Activated CD4-positive, alpha-beta memory T cell treated with anti-CD3 and anti-CD28 coated beads, Interleukin-2, amount 10 ng/mL, durations not matched to agents 7 days and 5 days (primary cell): ENCODE measurements around the gene CBFA2T3. TPM values are rescaled to one million over a fixed set of nuclear protein-coding genes. Genes with fewer than 3 reads are reported as not detected.

Source experiments
- CTCF ChIA-PET: fragments of 350-600 bp; sonication (Branson Sonifier 250); formaldehyde crosslinking; loops from one replicate; lab custom pipeline; 2021; ENCODE audit warnings: antibody characterized with exemption, inconsistent platforms; lab: Charles Lee
- POLR2A ChIA-PET: fragments of 350-600 bp; sonication (Branson Sonifier 250); formaldehyde crosslinking; loops from one replicate; lab custom pipeline; 2021; ENCODE audit warnings: antibody characterized with exemption; lab: Charles Lee
- DNase-seq: peaks from one replicate; pipeline ENCODE4 v3.0.0-alpha.2; 2020
- H3K27ac Mint-ChIP-seq: one replicate; pipeline ENCODE4 v1.8.0; 2021; ENCODE audit warnings: mild to moderate bottlenecking, mixed read lengths
- H3K27me3 Mint-ChIP-seq: one replicate; pipeline ENCODE4 v1.8.0; 2021; ENCODE audit warnings: mixed read lengths
- H3K36me3 Mint-ChIP-seq: one replicate; pipeline ENCODE4 v1.8.0; 2021; ENCODE audit warnings: low read depth, mixed read lengths
- H3K4me1 Mint-ChIP-seq: one replicate; pipeline ENCODE4 v1.8.0; 2021; ENCODE audit warnings: mixed read lengths
- H3K4me3 Mint-ChIP-seq: one replicate; pipeline ENCODE4 v1.8.0; 2021; ENCODE audit warnings: mild to moderate bottlenecking, mixed read lengths
- H3K9me3 Mint-ChIP-seq: one replicate; pipeline ENCODE4 v1.8.0; 2021; ENCODE audit warnings: mixed read lengths
- total RNA-seq, 2 experiments: library from RNA; stranded (reverse); gene quantifications; one replicate each; pipeline ENCODE4 v1.2.3, GENCODE V29; 2021

CBFA2T3 gene
- total RNA-seq, 2 experiments from 2014 or later: not detected

- DNase-seq: no peak
- no peaks in the 10 kb centered on the region for H3K36me3 Mint-ChIP-seq
Observed at GRCh38 chr16:88876942-88877526, 100.0 kb downstream of the CBFA2T3 start.

GRCh38 chr16:88875703-88876234 is 101.2 kb downstream of the CBFA2T3 start:
- H3K27me3 Mint-ChIP-seq: peaks cover 5% of the 10 kb centered on the region
- no peak for DNase-seq
- no peak overlapping the region for H3K4me3 Mint-ChIP-seq
- H3K9me3 Mint-ChIP-seq: no peaks in the 10 kb centered on the region
- H3K27ac Mint-ChIP-seq: no peak overlapping the region
- ChIA-PET POLR2A (no interaction called here), CTCF (no interaction called here)
- no peaks in the 10 kb centered on the region for H3K36me3 Mint-ChIP-seq
- peaks cover 2% of the 10 kb centered on the region for H3K4me1 Mint-ChIP-seq

More at GRCh38 chr16:88876942-88877526, 100.0 kb downstream of the CBFA2T3 start:
- no peaks in the 10 kb centered on the region for H3K9me3 Mint-ChIP-seq
- POLR2A ChIA-PET: no interaction called here
- H3K27ac Mint-ChIP-seq: no peak overlapping the region
- CTCF ChIA-PET: no interaction called here
- H3K27me3 Mint-ChIP-seq: no peaks in the 10 kb centered on the region
- peaks cover 1% of the 10 kb centered on the region for H3K4me1 Mint-ChIP-seq
- H3K4me3 Mint-ChIP-seq: no peak overlapping the region

- Mint-ChIP-seq H3K4me1 (peaks cover 3% of the 10 kb centered on the region), H3K9me3 (no peaks in the 10 kb centered on the region), H3K27me3 (peaks cover 8% of the 10 kb centered on the region), H3K36me3 (no peaks in the 10 kb centered on the region), H3K4me3 (no peak overlapping the region), H3K27ac (no peak overlapping the region)
- ChIA-PET CTCF (no interaction called here), POLR2A (no interaction called here)
- DNase-seq: no peak
Observed at GRCh38 chr16:88874938-88875599, 101.9 kb downstream of the CBFA2T3 start.

- no peak overlapping the region for H3K4me3 Mint-ChIP-seq
- no peak for DNase-seq
- peaks cover 3% of the 10 kb centered on the region for H3K4me1 Mint-ChIP-seq
- H3K27me3 Mint-ChIP-seq: peaks cover 11% of the 10 kb centered on the region
- CTCF ChIA-PET: no interaction called here
- no peaks in the 10 kb centered on the region for H3K36me3 Mint-ChIP-seq
- H3K27ac Mint-ChIP-seq: no peak overlapping the region
- POLR2A ChIA-PET: no interaction called here
- no peaks in the 10 kb centered on the region for H3K9me3 Mint-ChIP-seq
Observed at GRCh38 chr16:88872650-88873331, 104.2 kb downstream of the CBFA2T3 start.

- peaks cover 11% of the 10 kb centered on the region for H3K27me3 Mint-ChIP-seq
- CTCF ChIA-PET: no interaction called here
- POLR2A ChIA-PET: no interaction called here
- H3K36me3 Mint-ChIP-seq: no peaks in the 10 kb centered on the region
- DNase-seq: no peak
- peaks cover 3% of the 10 kb centered on the region for H3K4me1 Mint-ChIP-seq
- H3K27ac Mint-ChIP-seq: no peak overlapping the region
- no peak overlapping the region for H3K4me3 Mint-ChIP-seq
- no peaks in the 10 kb centered on the region for H3K9me3 Mint-ChIP-seq
Observed at GRCh38 chr16:88871730-88872416, 105.1 kb downstream of the CBFA2T3 start.

GRCh38 chr16:88871349-88871702 is 105.7 kb downstream of the CBFA2T3 start:
- no peaks in the 10 kb centered on the region for H3K36me3 Mint-ChIP-seq
- no peaks in the 10 kb centered on the region for H3K9me3 Mint-ChIP-seq
- peaks cover 11% of the 10 kb centered on the region for H3K27me3 Mint-ChIP-seq
- no peak overlapping the region for H3K4me3 Mint-ChIP-seq
- DNase-seq: no peak
- H3K4me1 Mint-ChIP-seq: peaks cover 3% of the 10 kb centered on the region
- no peak overlapping the region for H3K27ac Mint-ChIP-seq
- ChIA-PET POLR2A (no interaction called here), CTCF (no interaction called here)

- peaks cover 3% of the 10 kb centered on the region for H3K4me1 Mint-ChIP-seq
- no peak overlapping the region for H3K4me3 Mint-ChIP-seq
- H3K9me3 Mint-ChIP-seq: no peaks in the 10 kb centered on the region
- CTCF ChIA-PET: interaction anchor here (0.7 kb wide), 1 partner anchor 418 kb away, joined by 3 read pairs; no protein-coding TSS in a partner anchor
- no peak for DNase-seq
- POLR2A ChIA-PET: no interaction called here
- no peaks in the 10 kb centered on the region for H3K36me3 Mint-ChIP-seq
- peaks cover 11% of the 10 kb centered on the region for H3K27me3 Mint-ChIP-seq
- H3K27ac Mint-ChIP-seq: no peak overlapping the region
Observed at GRCh38 chr16:88870608-88871348, 106.2 kb downstream of the CBFA2T3 start.

GRCh38 chr16:88869673-88869980 is 107.4 kb downstream of the CBFA2T3 start:
- Mint-ChIP-seq H3K9me3 (no peaks in the 10 kb centered on the region), H3K27me3 (peaks cover 11% of the 10 kb centered on the region), H3K27ac (no peak overlapping the region), H3K4me3 (no peak overlapping the region), H3K36me3 (no peaks in the 10 kb centered on the region), H3K4me1 (peaks cover 2% of the 10 kb centered on the region)
- ChIA-PET POLR2A (no interaction called here), CTCF (interaction anchor here (1.7 kb wide), 1 partner anchor 12 kb away, joined by 5 read pairs; no protein-coding TSS in a partner anchor)
- no peak for DNase-seq

- peaks cover 2% of the 10 kb centered on the region for H3K4me1 Mint-ChIP-seq
- H3K27me3 Mint-ChIP-seq: peaks cover 11% of the 10 kb centered on the region
- no peaks in the 10 kb centered on the region for H3K36me3 Mint-ChIP-seq
- H3K27ac Mint-ChIP-seq: no peak overlapping the region
- H3K4me3 Mint-ChIP-seq: no peak overlapping the region
- CTCF ChIA-PET: interaction anchor here (1.7 kb wide), 1 partner anchor 11 kb away, joined by 5 read pairs; no protein-coding TSS in a partner anchor
- H3K9me3 Mint-ChIP-seq: no peaks in the 10 kb centered on the region
- no peak for DNase-seq
- POLR2A ChIA-PET: no interaction called here
Observed at GRCh38 chr16:88868974-88869672, 107.9 kb downstream of the CBFA2T3 start.

- Mint-ChIP-seq H3K4me3 (no peak overlapping the region), H3K9me3 (no peaks in the 10 kb centered on the region), H3K36me3 (no peaks in the 10 kb centered on the region), H3K27me3 (peaks cover 11% of the 10 kb centered on the region), H3K4me1 (peaks cover 2% of the 10 kb centered on the region), H3K27ac (no peak overlapping the region)
- POLR2A ChIA-PET: no interaction called here
- DNase-seq: no peak
- CTCF ChIA-PET: no interaction called here
Observed at GRCh38 chr16:88867581-88868246, 109.3 kb downstream of the CBFA2T3 start.

- H3K4me3 Mint-ChIP-seq: no peak within 1 kb of the TSS
- H3K9me3 Mint-ChIP-seq: no peaks in the 10 kb centered on the region
- ChIA-PET CTCF (no interaction called here), POLR2A (interaction anchor here (1.2 kb wide), 1 partner anchor 10 kb away, joined by 3 read pairs; the partner anchor contains the start of genes GALNS and TRAPPC2L)
- H3K36me3 Mint-ChIP-seq: peaks cover 2% of the 10 kb centered on the region
- H3K27ac Mint-ChIP-seq: no peak within 1 kb of the TSS
- H3K4me1 Mint-ChIP-seq: peaks cover 2% of the 10 kb centered on the region
- no peak for DNase-seq
- H3K27me3 Mint-ChIP-seq: peaks cover 10% of the 10 kb centered on the region
Observed at GRCh38 chr16:88866151-88866920, 110.7 kb downstream of the CBFA2T3 start, which contains the start of gene PABPN1L. PABPN1L (minus strand) TSS chr16:88866660; CDS start chr16:88866606, 54 bp downstream.
